ENCODE measurements around the gene STK32B.

- TF ChIP-seq CTCF (IDR thresholded peaks at IDR 0.05) (no peak), POLR2A (IDR thresholded peaks at IDR 0.05) (no peak)
Observed at GRCh38 chr4:5478697-5479096, 427.4 kb downstream of the STK32B start.
